NT2/D1 (cell line): ENCODE data around the gene ANO9.

ENCODE experiments used
- DNase-seq: peaks from one replicate; pipeline ENCODE4 v3.0.0-alpha.2; 2011; ENCODE audit warnings: low read depth, low spot score
- H3K27me3 ChIP-seq: 2 replicates; pipeline ENCODE4 v1.6.0; 2011; ENCODE audit warnings: mild to moderate bottlenecking; ENCODE audit not compliant: insufficient read length, insufficient read depth
- H3K36me3 ChIP-seq: 2 replicates; pipeline ENCODE4 v1.6.1; 2011; ENCODE audit warnings: mild to moderate bottlenecking, low read length, mixed read lengths; ENCODE audit not compliant: insufficient read depth, insufficient read length
- H3K4me1 ChIP-seq: 2 replicates; pipeline ENCODE4 v1.5.1; 2011; ENCODE audit not compliant: insufficient read depth, insufficient read length
- H3K4me3 ChIP-seq: 2 replicates; pipeline ENCODE4 v1.5.1; 2011; ENCODE audit warnings: low read depth; ENCODE audit not compliant: insufficient read length
- H3K9ac ChIP-seq: 2 replicates; pipeline ENCODE4 v1.6.0; 2011; ENCODE audit warnings: low read depth; ENCODE audit not compliant: insufficient read length
- H3K9me3 ChIP-seq: 2 replicates; pipeline ENCODE4 v1.5.1; 2011; ENCODE audit warnings: mild to moderate bottlenecking, low read length; ENCODE audit not compliant: insufficient read depth
- SUZ12 ChIP-seq: IDR thresholded peaks from 2 replicates; pipeline ENCODE4 v1.6.1; 2011; ENCODE audit not compliant: insufficient read length, insufficient read depth; ENCODE audit errors: extremely low read depth
- YY1 ChIP-seq: IDR thresholded peaks from 2 replicates; pipeline ENCODE4 v1.6.1; 2011; ENCODE audit not compliant: insufficient read length, insufficient read depth
- ZNF274 ChIP-seq: IDR thresholded peaks from 2 replicates; pipeline ENCODE4 v1.6.1; 2011; ENCODE audit warnings: mild to moderate bottlenecking, low read depth, low read length

ANO9 gene

GRCh38 chr11:387193-387793 lies 54.5 kb downstream of the ANO9 start:
- TF ChIP-seq ZNF274 (no peak), SUZ12 (no peak), YY1 (no peak)
- Histone ChIP-seq H3K27me3 (peaks cover 6% of the 10 kb centered on the region), H3K4me3 (no peak overlapping the region), H3K36me3 (no peaks in the 10 kb centered on the region), H3K9me3 (peaks cover 22% of the 10 kb centered on the region), H3K9ac (no peak overlapping the region), H3K4me1 (peaks cover 12% of the 10 kb centered on the region)
- no peak for DNase-seq

- DNase-seq, result no peak
- TF ChIP-seq SUZ12, result no peak
- TF ChIP-seq YY1, result no peak
- TF ChIP-seq ZNF274, result no peak
- H3K27me3 ChIP-seq, result peaks cover 6% of the 10 kb centered on the region
- peaks cover 2% of the 10 kb centered on the region for H3K36me3 ChIP-seq
- no peak overlapping the region for H3K4me3 ChIP-seq
- peaks cover 4% of the 10 kb centered on the region for H3K4me1 ChIP-seq
- no peak overlapping the region for H3K9ac ChIP-seq
- H3K9me3 ChIP-seq, result peaks cover 22% of the 10 kb centered on the region
These were observed 55.3 kb downstream of the ANO9 start for GRCh38 chr11:386483-386882.

GRCh38 chr11:385594-386351 lies 56.0 kb downstream of the ANO9 start:
- peaks cover 6% of the 10 kb centered on the region for H3K27me3 ChIP-seq

DNA sequence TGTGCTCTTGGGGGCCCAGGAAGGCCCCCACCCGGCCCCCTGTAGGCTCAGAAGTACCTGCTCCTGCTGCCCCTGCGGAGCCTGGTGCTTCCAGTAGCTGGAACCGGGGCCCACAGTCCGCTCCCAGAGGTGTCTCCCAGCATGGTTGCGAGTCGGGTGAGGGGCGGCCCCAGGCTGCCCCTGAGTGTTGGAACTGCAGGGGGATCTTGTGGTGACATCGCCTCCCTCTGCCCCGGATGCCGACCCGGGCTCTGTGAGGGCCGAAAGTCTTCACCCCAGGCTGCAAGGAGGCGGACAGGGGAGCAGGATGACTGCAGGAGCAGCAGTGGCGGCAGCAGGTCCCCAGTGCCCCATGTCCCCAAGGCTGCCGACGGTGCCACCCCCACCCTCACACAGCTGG lies 57.3 kb downstream of the ANO9 start:
- Histone ChIP-seq H3K4me1 (peaks cover 2% of the 10 kb centered on the region), H3K4me3 (no peak overlapping the region), H3K9me3 (peaks cover 22% of the 10 kb centered on the region), H3K27me3 (peaks cover 6% of the 10 kb centered on the region), H3K9ac (no peak overlapping the region), H3K36me3 (peaks cover 16% of the 10 kb centered on the region)
- TF ChIP-seq SUZ12 (no peak), YY1 (no peak), ZNF274 (no peak)
- DNase-seq, result no peak

More at GRCh38 chr11:385594-386351, 56.0 kb downstream of the ANO9 start:
- H3K9ac ChIP-seq, result no peak overlapping the region
- no peak for DNase-seq
- H3K4me1 ChIP-seq, result peaks cover 4% of the 10 kb centered on the region
- TF ChIP-seq SUZ12, result no peak
- no peak for TF ChIP-seq YY1
- TF ChIP-seq ZNF274, result no peak
- no peak overlapping the region for H3K4me3 ChIP-seq
- H3K9me3 ChIP-seq, result peaks cover 22% of the 10 kb centered on the region
- peaks cover 5% of the 10 kb centered on the region for H3K36me3 ChIP-seq

DNA sequence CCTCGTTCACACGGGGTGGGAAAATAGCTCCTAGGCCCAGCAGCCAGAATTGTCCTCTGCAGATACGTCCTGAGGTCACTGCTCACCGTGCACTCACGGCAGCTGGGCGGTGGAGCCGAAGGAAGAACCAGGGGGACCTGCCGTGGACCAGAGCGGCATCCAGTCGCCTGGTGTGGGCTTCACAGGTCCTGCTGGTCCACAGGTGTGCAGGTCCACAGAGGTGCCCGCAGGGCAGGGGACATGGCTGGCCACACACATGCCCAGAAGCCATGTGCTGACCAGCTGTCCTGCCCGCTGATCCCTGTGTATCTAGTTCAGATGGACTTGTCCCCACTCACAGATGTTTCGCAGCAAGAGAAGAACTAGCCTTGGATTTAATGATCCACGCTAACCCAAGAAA lies 58.4 kb downstream of the ANO9 start:
- peaks cover 2% of the 10 kb centered on the region for H3K4me1 ChIP-seq
- H3K9ac ChIP-seq, result no peak overlapping the region
- H3K36me3 ChIP-seq, result peaks cover 26% of the 10 kb centered on the region
- peaks cover 4% of the 10 kb centered on the region for H3K27me3 ChIP-seq
- H3K4me3 ChIP-seq, result no peak overlapping the region
- no peak for DNase-seq
- peaks cover 22% of the 10 kb centered on the region for H3K9me3 ChIP-seq
- TF ChIP-seq ZNF274, result no peak
- no peak for TF ChIP-seq YY1

- H3K4me1 ChIP-seq, result peaks cover 2% of the 10 kb centered on the region
- no peak overlapping the region for H3K4me3 ChIP-seq
- no peak for DNase-seq
- no peak for TF ChIP-seq ZNF274
- no peak for TF ChIP-seq YY1
- no peak for TF ChIP-seq SUZ12
- peak overlapping the region; percentile 10 for H3K9ac ChIP-seq
- no peaks in the 10 kb centered on the region for H3K27me3 ChIP-seq
- peaks cover 36% of the 10 kb centered on the region for H3K36me3 ChIP-seq
- peaks cover 17% of the 10 kb centered on the region for H3K9me3 ChIP-seq
These were observed 59.7 kb downstream of the ANO9 start for GRCh38 chr11:382081-382629.

- no peak overlapping the region for H3K4me3 ChIP-seq
- peaks cover 12% of the 10 kb centered on the region for H3K9me3 ChIP-seq
- H3K27me3 ChIP-seq, result no peaks in the 10 kb centered on the region
- H3K36me3 ChIP-seq, result peaks cover 40% of the 10 kb centered on the region
- peaks cover 2% of the 10 kb centered on the region for H3K4me1 ChIP-seq
- no peak overlapping the region for H3K9ac ChIP-seq
- no peak for TF ChIP-seq SUZ12
- TF ChIP-seq YY1, result no peak
- TF ChIP-seq ZNF274, result no peak
- no peak for DNase-seq
These were observed 60.2 kb downstream of the ANO9 start for GRCh38 chr11:381501-382072.
